ENCODE data around the gene MYH2.
"Not testable (repeated sequence)": the region's sequence is repeated elsewhere in the genome, so short reads cannot be mapped to it uniquely, and the experiment has no call there.

MYH2 gene

DNA sequence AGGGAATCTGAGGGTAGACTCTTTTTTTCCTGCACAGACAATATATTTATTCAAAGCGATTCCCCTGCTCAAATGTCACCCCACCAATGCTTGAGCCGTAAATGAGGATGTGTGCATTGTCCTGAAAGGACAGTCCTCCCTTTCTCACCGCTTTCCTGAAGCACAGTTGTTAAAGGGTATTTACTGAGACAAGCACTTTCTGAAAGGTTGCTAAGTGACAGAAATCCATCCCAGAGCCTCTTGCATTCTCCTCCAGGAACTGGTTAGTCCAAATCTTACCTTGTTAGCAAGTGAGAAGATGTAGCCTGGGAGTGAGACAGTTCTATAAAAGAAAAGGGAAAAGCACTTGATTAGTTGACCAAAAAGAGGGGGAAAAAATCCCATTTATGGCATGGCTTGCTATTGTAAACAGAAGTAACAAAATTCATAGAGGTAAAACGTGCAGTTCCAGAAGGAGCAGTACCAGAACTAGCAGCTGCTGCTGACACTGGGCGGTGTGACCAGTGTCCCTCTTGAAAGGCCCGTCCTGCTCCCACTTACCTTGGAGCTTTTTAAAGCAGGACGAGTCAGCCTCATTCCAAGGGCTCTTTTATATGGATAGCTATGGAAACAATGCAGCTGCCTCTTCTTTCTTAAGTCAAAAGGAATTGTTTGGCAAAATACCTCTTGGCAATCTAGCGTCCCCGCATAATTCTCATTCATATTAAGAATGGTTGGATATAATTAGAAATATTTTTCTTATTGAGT, at the start of gene MYH2:
Gene MYH2, minus strand, starts transcription at position 563 of the 747 bp plus-strand sequence. CDS start 1,738 bp downstream, outside the sequence.
- no peak for DNase-seq

DNA sequence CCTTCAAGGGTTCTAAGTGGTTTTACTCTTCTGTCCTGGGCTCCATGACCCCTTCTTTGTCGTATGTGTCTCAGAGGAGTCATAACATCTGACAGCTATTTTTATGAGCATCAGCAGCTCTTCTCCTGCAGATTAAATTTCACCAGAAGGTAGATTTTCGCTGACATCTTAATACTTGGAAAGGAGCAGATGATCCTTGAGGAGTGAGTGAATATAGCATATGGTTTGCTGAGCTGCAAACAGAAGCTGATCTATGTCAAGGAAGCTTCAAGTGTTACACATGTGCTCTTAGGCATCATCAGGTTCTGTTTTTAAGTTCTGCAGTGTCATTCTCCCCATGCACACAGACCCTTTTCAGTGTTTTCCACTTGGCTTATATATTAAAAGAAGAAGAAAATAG, 49.2 kb upstream of the MYH2 start:
- no peak for DNase-seq

- no peak for DNase-seq
These were observed 40.2 kb upstream of the MYH2 start for GRCh38 chr17:10589553-10590145.

GRCh38 chr17:10585529-10585928, 36.1 kb upstream of the MYH2 start:
- DNase-seq, result no peak

GRCh38 chr17:10583834-10584233, 34.4 kb upstream of the MYH2 start:
- DNase-seq, result no peak

- no peak for DNase-seq
These were observed 29.8 kb upstream of the MYH2 start for GRCh38 chr17:10579270-10579669.

GRCh38 chr17:10574324-10574723, 24.9 kb upstream of the MYH2 start:
- DNase-seq, result no peak

DNA sequence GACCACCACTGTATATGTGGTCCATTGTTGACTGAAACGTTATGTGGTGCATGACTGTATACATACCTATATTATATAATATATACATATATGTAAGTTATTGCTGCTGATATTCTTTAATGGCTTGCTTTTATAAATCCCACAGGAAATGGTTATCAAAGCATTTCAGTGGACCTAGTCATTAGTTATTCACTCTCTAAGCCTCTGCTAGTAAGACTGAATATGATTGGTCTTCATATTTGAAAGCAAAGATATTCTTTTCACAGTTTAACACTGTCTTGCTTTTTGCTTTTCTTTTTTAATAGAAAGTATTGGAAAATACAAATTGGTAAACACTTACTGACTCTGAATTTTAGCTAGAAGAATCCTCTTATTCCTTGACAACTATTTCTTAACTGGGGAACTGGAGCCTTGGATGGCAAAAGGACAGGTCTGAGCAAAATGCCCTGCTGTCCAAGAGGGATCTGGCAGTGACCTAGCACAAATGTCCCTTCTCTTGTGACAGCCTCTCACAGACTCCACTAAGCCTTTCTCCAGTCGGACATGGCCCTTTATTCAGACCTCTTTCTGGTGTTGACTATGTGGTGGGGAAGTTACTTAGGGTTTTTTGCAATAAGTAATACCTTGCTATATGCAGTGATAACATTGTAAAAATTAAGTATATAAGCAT, 14.7 kb upstream of the MYH2 start:
- no peak for DNase-seq

DNA sequence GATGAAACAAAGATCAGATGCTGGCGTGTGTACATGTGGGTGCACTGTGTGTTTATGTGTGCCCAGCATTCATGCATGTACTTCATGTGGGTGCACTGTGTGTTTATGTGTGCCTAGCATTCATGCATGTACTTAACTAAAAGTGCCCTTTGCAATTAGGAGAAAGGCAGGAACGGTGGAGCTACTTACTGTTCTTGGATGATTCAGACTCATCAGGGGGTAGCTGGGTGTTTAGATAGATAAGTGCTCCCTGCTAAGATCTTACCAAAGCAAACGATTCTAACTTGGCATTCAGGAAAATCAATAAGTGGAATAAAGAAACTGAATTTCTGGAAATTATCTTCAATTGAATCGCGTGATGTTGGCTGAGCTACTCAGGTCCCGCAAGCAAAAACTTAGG, 8.6 kb upstream of the MYH2 start:
- no peak for DNase-seq

- DNase-seq, result no peak
These were observed 8.0 kb upstream of the MYH2 start for GRCh38 chr17:10557422-10557821.

GRCh38 chr17:10556301-10557005, 7.0 kb upstream of the MYH2 start:
- no peak for DNase-seq

- DNase-seq, result no peak
These were observed 556 bp upstream of the MYH2 start for GRCh38 chr17:10550014-10550413.

DNA sequence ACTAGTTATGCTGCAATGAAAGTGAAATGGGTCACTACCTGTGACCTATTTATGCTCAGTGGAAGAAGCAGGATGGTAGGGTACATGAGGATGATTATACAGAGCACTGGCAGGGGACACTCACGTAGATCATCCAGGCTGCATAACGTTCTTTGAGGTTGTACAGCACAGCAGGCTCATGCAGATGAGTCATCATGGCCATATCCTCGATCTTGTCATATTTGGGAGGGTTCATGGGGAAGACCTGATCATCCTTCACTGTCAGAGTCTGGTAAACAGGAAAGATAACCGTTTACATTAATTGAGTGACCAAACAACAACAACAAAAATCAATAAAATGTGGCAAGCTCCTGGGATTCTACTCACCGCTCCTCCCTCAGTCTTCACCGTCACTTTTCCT, 2.1 kb downstream of the MYH2 start:
- no peak for DNase-seq

GRCh38 chr17:10543486-10543885, 6.0 kb downstream of the MYH2 start:
- DNase-seq, result not testable (repeated sequence)

DNA sequence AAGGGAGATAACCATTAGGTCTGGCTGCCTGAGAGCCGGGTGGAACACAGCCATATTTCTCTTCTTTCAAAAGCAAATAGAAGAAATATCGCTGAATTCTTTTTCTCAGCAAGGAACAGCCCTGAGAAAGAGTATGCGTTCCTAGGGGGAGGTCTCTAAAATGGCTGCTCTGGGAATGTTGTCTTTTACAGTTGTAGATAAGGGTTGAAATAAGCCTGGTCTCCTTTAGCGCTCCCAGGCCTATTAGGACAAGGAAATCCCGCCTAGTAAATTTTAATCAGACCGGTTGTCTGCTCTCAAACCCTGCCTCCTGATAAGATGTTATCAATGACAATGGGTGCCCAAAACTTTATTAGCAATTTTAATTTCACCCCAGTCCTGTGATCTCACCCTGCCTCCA, 8.3 kb downstream of the MYH2 start:
- DNase-seq, result not testable (repeated sequence)

DNA sequence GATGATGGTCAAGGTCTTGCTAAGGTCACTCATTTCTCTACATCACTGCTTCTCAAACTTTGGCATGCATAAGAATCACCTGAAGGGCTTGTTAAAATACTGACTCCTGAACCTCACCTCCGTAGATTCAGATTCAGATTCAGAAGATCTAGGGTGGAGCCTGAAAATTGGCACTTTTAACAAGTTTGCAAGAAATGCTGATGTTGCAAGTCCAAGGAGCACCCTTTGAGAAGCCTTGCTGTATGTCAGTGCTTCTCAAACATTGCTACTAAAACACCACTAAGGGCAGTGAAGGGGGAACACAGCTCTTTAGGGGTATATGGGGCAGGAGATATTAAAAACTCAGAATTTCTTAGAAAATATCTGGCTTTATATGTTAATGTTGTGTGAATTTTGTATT, 17.4 kb downstream of the MYH2 start:
- no peak for DNase-seq

DNA sequence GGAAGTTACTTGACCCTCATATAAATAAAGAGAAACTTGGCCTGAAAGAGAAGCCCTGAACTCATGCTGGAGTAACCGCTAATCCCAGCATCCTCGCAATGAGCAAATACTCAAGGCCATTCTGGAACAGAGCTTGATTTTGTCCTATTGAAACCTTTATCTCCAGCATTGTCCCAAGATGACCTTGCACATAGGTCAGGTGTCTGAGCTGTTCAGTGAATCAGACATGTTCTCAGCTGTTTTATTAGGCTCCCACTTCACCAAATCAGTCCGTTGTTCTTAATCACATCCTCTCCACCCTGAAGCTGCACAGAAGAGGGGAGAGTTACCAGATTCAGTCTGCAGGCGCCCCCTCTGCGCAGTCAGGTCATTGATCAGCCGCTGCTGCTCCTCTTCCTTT, 22.0 kb downstream of the MYH2 start:
- DNase-seq, result no peak

DNA sequence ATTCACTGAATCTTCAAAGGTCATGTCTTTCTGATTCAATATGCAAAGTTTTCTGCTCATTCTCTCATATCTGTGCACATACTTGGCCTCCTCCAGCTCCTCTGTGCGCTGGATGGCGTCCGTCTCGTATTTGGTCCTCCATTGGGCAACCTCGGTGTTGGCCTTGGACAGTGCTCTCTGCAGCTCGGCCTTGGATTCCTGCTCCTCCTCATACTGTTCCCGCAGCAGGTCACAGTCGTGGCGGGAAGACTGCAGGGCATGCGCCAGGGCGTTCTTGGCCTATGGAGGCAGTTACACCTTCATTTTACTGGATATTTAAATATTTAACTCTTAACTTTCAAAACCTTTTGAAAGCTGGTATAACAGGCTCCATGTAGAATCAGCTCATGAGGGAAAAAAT, 22.9 kb downstream of the MYH2 start:
- no peak for DNase-seq

DNA sequence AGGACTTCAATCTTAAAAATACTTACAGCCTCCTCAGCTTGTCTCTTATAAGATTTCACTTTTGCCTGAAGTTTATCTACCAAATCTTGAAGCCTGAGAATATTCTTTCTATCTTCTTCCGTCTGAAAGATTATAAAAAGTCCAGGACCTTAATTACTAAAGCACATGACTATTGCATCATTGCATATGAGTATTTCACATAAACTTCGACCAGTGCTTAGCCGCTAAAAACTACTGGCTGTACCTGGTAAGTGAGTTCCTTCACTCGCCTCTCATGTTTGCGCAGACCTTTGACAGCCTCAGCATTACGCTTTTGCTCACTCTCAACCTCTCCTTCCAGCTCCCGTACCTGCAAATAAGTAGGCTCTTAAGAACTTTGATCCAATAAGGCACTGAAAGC, 26.4 kb downstream of the MYH2 start:
- DNase-seq, result no peak

DNA sequence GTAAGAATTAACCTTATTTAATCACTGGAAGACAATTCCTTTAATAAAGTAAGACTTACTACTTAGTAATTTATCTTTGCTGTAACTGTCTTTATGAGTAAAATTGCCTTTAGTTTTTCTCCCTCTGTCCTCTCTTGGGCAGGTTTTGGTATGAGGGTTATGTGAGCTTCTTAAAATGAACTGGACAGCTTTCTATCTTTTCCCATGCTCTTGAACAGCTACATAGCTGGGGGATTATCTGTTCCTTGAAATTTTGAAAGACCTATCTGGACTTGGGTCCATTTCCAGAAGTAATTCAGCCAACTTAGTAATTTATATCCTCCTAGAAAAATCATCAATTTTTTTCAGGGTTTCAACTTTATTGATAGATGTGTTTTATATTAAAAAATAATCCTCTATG, 27.5 kb downstream of the MYH2 start:
- DNase-seq, result no peak

DNA sequence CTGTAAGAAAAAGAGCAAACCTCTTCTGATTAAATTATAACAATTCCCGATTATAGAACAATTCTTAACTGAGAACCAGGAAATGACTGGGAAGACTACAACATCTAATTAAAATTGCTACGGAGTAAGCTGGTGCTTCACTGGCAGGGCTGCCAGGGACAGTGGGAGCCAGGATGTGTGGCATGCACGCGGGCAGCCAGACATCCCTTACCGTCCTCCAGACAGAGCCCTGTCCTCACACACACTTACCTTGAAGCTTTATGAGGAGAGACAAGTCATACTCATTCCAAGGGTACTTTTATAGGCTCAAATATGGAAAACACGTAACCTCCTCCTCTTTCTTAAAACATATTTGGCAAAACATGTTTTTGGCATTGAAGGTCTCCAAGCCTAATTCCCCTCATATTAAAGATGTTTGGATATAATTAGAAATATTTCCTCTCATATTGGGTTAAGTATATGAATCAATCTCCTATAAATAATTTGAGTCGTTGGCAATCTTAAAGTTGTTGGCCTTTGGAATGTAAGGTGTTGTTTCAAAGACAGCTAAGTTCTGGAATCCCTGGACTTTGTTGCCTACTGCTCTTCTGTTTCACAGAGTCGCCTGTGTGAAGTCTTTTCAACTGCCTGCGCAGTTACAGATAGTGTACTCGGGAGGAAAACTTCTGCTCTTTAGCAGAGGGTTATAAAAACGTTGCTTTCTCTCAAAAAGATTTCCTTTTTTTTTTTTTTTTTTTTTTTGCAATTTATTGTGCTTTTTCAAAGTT, 31.0 kb downstream of the MYH2 start, which contains the start of gene MYH1:
Gene MYH1, minus strand, starts transcription at position 272 of the 767 bp plus-strand sequence. CDS start 1,900 bp downstream, outside the sequence.
- DNase-seq, result no peak

DNA sequence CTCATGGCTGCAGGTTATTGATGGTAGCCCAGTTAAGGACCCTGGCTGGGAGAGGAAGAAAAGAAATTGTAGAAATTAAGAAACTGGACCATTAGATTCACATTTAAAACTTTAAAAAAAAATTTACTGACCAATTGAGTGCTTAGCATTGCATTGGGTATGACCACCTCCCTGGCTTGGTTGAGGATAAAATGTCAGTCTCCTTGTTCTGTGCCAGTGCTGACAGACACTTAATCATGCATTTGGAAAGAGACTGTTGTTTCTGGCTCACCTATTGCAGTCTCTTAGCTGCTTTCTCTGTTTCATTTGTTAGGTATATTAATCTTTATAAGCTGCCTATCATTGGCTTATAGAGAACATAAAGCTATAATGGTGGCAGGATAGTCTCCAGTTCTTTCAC, 32.8 kb downstream of the MYH2 start:
- no peak for DNase-seq

DNA sequence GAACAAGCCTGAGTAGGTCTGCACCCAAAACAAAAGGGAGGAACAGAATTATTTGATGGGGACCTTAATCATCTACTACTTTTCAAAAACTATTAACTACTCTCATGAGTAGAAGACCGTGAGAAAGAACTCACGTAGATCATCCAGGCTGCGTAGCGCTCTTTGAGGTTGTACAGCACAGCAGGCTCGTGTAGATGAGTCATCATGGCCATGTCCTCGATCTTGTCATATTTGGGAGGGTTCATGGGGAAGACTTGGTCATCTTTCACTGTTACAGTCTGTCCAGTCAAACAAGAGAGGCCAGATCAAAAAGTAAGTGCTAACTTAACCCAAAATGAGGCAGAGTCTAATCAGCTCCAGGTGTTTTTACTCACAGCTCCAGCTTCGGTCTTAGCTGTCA, 33.4 kb downstream of the MYH2 start:
- no peak for DNase-seq
